ENCODE measurements around the gene CTAG1A. TPM values are rescaled to one million over a fixed set of nuclear protein-coding genes. Genes with fewer than 3 reads are reported as not detected.
"Not testable (repeated sequence)": the region's sequence is repeated elsewhere in the genome, so short reads cannot be mapped to it uniquely, and the experiment has no call there.

CTAG1A gene
- polyA plus RNA-seq, 1 donor from 2014 or later: not detected

DNA sequence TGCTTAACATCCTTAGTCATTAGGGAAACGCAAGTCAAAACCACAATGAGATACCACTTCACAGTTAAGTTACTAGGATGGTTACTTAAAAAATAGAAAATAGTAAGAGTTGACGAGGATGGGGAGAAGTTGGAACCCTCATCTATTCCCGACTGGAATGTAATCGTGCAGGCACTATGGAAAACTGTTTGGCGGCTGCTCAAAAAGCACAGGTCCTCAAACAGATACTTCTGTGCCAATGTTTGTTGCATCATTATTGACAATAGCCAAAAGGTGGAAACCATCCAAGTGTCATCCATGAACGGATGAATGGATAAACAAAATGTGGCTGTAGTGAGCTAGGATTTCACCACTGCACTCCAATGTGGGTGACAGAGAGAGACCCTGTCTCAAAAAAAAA is 22.4 kb downstream of the CTAG1A start (continued):
- no peak for TF ChIP-seq RAD21 (conservative IDR thresholded peaks at IDR 0.05)

DNA sequence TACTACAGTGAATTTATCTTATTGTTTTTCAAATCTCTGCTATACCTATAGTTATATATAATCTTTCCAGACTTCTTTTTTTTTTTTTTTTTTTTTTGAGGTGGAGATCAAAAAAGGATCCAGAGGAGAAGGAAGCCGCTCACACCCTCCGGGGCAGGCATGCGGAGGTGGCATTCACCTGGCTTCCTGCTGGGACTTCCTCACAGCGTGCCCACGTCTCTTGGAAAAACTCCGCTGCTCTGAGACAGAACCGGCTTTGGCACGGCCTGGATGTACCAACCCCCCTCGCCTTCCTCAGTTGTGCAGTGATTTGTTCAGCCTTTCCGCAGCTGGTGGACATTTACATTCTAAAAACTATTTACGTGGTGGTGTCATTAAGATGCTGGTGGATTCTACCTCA is 23.0 kb downstream of the CTAG1A start:
- not testable (repeated sequence) for H2AFZ ChIP-seq (ENCODE audit: low read depth, low read length); H3K4me2 ChIP-seq (ENCODE audit: low read length); H3K9me2 ChIP-seq (ENCODE audit: insufficient read depth, low read length); H3K9ac ChIP-seq (ENCODE audit: low read length); H3K27me3 ChIP-seq (ENCODE audit: insufficient read depth, low read depth, low read length); H4K20me1 ChIP-seq (ENCODE audit: insufficient read depth); H3K4me3 ChIP-seq (ENCODE audit: low read length); H3F3A ChIP-seq (ENCODE audit: insufficient read depth, low read length, poor library complexity, severe bottlenecking); H3K9me3 ChIP-seq (ENCODE audit: low read length); H3K79me2 ChIP-seq (replicated peaks; ENCODE audit: insufficient read depth, low read length); H3K27ac ChIP-seq (ENCODE audit: low read length); H3K36me3 ChIP-seq (ENCODE audit: insufficient read depth, low read length)

DNA sequence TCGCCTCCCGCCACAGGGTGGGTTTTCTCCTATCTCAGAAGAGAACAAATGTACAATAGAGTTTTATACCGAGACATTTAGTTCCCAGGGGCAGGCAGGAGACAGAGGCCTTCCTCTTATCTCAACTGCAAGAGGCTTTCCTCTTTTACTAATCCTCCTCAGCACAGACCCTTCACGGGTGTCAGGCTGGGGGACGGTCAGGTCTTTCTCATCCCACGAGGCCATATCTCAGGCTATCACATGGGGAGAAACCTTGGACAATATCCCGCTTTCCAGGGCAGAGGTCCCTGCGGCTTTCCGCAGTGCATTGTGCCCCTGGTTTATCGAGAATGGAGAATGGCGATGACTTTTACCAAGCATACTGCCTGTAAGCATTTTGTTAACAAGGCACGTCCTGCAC is 23.9 kb downstream of the CTAG1A start:
- not testable (repeated sequence) for H2AFZ ChIP-seq (ENCODE audit: low read depth, low read length); H3K9me3 ChIP-seq (ENCODE audit: low read length); H3K27ac ChIP-seq (ENCODE audit: low read length); H3F3A ChIP-seq (ENCODE audit: insufficient read depth, low read length, poor library complexity, severe bottlenecking); H3K27me3 ChIP-seq (ENCODE audit: insufficient read depth, low read depth, low read length); H3K4me2 ChIP-seq (ENCODE audit: low read length); H3K9me2 ChIP-seq (ENCODE audit: insufficient read depth, low read length); H3K79me2 ChIP-seq (replicated peaks; ENCODE audit: insufficient read depth, low read length); H3K36me3 ChIP-seq (ENCODE audit: insufficient read depth, low read length); H3K4me3 ChIP-seq (ENCODE audit: low read length); H4K20me1 ChIP-seq (ENCODE audit: insufficient read depth); H3K9ac ChIP-seq (ENCODE audit: low read length)

DNA sequence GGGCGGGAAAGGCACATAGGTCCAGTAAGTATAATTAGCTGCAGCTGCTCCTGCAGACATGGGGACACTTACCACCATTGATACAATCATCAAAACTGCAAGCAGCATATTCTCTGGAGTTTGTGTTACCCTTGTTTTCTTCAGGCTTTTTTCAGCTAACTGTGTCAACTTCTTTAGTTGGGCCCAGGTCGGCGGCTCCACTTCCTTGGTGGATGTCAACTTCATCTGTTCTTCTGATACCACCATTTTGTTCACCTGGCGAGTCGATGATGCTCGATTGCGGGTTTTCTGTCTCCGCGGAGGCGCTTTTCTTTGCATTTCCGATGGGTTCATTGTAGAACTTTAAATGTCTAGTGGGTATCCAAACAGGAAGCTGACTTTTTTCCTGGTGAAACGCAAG is 26.2 kb downstream of the CTAG1A start:
- not testable (repeated sequence) for H3K79me2 ChIP-seq (replicated peaks; ENCODE audit: insufficient read depth, low read length); H3K36me3 ChIP-seq (ENCODE audit: insufficient read depth, low read length); H3K27me3 ChIP-seq (ENCODE audit: insufficient read depth, low read depth, low read length); H2AFZ ChIP-seq (ENCODE audit: low read depth, low read length); H3F3A ChIP-seq (ENCODE audit: insufficient read depth, low read length, poor library complexity, severe bottlenecking); H4K20me1 ChIP-seq (ENCODE audit: insufficient read depth); H3K9me2 ChIP-seq (ENCODE audit: insufficient read depth, low read length); H3K27ac ChIP-seq (ENCODE audit: low read length); H3K9ac ChIP-seq (ENCODE audit: low read length); H3K4me3 ChIP-seq (ENCODE audit: low read length); H3K4me2 ChIP-seq (ENCODE audit: low read length); H3K9me3 ChIP-seq (ENCODE audit: low read length)

DNA sequence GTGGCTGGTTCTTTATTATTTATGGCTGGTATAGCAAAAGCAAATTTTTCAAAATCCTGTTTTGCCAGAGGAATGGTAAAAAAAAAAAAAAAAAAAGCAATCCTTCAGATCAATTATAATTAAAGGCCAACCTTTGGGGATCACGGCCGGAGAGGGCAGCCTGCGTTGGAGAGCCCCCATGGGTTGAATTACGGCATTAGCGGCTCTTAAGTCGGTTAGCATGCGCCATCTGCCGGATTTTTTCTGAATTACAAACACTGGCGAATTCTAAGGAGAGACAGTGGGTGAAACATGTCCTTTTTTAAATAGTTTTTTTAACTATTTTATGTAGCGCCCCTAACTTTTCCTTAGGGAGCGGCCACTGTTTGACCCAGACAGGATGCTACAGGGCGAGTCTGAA is 28.7 kb downstream of the CTAG1A start:
- not testable (repeated sequence) for H3K27me3 ChIP-seq (ENCODE audit: insufficient read depth, low read depth, low read length); H2AFZ ChIP-seq (ENCODE audit: low read depth, low read length); H3K36me3 ChIP-seq (ENCODE audit: insufficient read depth, low read length); H4K20me1 ChIP-seq (ENCODE audit: insufficient read depth); H3F3A ChIP-seq (ENCODE audit: insufficient read depth, low read length, poor library complexity, severe bottlenecking); H3K9ac ChIP-seq (ENCODE audit: low read length); H3K79me2 ChIP-seq (replicated peaks; ENCODE audit: insufficient read depth, low read length); H3K9me3 ChIP-seq (ENCODE audit: low read length); H3K9me2 ChIP-seq (ENCODE audit: insufficient read depth, low read length); H3K27ac ChIP-seq (ENCODE audit: low read length); H3K4me3 ChIP-seq (ENCODE audit: low read length); H3K4me2 ChIP-seq (ENCODE audit: low read length)

DNA sequence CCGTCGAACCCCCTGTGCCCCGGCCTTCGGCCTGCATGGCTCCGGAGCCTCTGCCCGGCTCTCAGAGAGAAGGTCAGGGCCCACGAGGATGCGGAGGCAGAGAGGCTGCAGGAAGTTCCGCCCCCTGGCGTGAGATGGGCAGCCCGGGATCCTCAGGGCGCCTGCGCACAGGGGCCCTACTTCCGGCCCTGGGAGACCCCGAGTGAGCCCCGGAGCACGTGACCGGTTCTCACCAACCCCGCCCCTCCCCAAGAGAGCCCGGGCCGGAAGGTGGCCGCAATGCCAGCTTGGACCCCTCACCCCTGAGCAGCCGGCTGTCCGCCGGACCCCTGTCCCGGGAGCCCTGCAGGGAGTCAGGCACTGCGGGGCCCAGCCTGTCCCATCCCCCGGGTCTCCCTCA is 34.2 kb downstream of the CTAG1A start, which contains the start of gene CTAG1B:
TSS of gene CTAG1B (minus strand) at position 101 of the 400 bp plus-strand sequence. CDS start at position 37, 64 bp downstream.
- H3K79me2 ChIP-seq (replicated peaks; ENCODE audit: insufficient read depth, low read length): not testable (repeated sequence)

DNA sequence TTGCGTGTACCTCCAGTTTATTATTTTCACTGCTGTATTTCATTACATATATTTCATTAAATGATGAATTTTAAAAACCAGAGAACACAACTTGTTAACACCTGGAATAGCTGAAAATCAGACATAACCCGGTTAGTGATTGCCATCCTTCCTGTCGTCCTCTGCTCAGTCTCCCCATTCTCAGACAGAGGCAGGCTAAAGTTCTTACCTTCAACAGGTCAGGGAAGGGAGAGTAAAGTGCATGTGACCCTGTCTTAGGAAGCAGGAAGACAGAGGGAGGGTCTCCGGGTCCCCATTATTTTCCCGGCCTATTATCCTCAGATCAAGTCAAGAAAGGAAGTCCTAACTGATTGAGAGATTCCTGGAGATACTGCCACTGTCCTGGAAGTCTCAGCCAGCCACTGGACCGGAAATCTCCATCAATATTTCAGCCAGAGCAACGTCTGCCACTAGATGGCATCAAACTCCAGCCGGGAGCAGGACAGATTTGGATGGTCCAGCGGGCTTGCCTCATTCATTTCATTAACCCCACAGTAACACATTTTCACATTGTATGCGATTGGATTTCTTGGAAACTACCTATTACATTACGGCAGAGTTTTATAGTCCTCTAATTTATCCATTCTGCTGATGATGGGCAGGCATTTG is 36.0 kb downstream of the CTAG1A start:
- H3K9ac ChIP-seq (ENCODE audit: low read length); H3F3A ChIP-seq (ENCODE audit: insufficient read depth, low read length, poor library complexity, severe bottlenecking); H3K4me2 ChIP-seq (ENCODE audit: low read length); H2AFZ ChIP-seq (ENCODE audit: low read depth, low read length); H3K27ac ChIP-seq (ENCODE audit: low read length); H3K9me3 ChIP-seq (ENCODE audit: low read length); H3K9me2 ChIP-seq (ENCODE audit: insufficient read depth, low read length); H3K27me3 ChIP-seq (ENCODE audit: insufficient read depth, low read depth, low read length); H3K4me3 ChIP-seq (ENCODE audit: low read length); H4K20me1 ChIP-seq (ENCODE audit: insufficient read depth); H3K79me2 ChIP-seq (replicated peaks; ENCODE audit: insufficient read depth, low read length); H3K36me3 ChIP-seq (ENCODE audit: insufficient read depth, low read length): not testable (repeated sequence)

More for the DNA sequence above, 34.2 kb downstream of the CTAG1A start, which contains the start of gene CTAG1B:
- not testable (repeated sequence) for H4K20me1 ChIP-seq (ENCODE audit: insufficient read depth); H3K9ac ChIP-seq (ENCODE audit: low read length); H3F3A ChIP-seq (ENCODE audit: insufficient read depth, low read length, poor library complexity, severe bottlenecking); H3K27ac ChIP-seq (ENCODE audit: low read length); H3K4me2 ChIP-seq (ENCODE audit: low read length); H3K36me3 ChIP-seq (ENCODE audit: insufficient read depth, low read length); H3K9me2 ChIP-seq (ENCODE audit: insufficient read depth, low read length); H3K4me3 ChIP-seq (ENCODE audit: low read length); H3K9me3 ChIP-seq (ENCODE audit: low read length); H2AFZ ChIP-seq (ENCODE audit: low read depth, low read length); H3K27me3 ChIP-seq (ENCODE audit: insufficient read depth, low read depth, low read length)

DNA sequence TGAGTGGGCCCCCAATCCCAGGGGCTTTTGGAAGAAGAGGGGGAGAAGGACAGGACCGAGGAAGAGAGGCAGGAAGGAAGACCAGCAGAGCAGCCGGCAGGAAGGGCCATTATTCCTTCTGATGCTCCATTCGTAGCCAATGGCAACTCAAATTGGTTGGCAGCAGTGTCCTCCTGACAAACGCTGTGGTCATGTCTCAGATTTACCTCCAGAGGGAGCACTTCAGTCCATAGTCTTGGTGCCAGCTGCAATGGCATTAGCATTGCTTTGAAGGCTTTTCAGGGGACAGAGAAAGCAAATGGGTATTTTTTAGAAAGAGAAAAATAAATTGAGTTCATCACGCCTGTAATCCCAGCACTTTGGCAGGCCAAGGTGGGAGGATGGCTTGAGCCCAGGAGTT is 44.0 kb downstream of the CTAG1A start:
- not testable (repeated sequence) for H3K9ac ChIP-seq (ENCODE audit: low read length); H3K4me3 ChIP-seq (ENCODE audit: low read length); H3K79me2 ChIP-seq (replicated peaks; ENCODE audit: insufficient read depth, low read length); H3K27ac ChIP-seq (ENCODE audit: low read length); H3K9me2 ChIP-seq (ENCODE audit: insufficient read depth, low read length); H3K27me3 ChIP-seq (ENCODE audit: insufficient read depth, low read depth, low read length); H4K20me1 ChIP-seq (ENCODE audit: insufficient read depth); H3K9me3 ChIP-seq (ENCODE audit: low read length); H3K4me2 ChIP-seq (ENCODE audit: low read length); H3F3A ChIP-seq (ENCODE audit: insufficient read depth, low read length, poor library complexity, severe bottlenecking); H2AFZ ChIP-seq (ENCODE audit: low read depth, low read length); H3K36me3 ChIP-seq (ENCODE audit: insufficient read depth, low read length)

DNA sequence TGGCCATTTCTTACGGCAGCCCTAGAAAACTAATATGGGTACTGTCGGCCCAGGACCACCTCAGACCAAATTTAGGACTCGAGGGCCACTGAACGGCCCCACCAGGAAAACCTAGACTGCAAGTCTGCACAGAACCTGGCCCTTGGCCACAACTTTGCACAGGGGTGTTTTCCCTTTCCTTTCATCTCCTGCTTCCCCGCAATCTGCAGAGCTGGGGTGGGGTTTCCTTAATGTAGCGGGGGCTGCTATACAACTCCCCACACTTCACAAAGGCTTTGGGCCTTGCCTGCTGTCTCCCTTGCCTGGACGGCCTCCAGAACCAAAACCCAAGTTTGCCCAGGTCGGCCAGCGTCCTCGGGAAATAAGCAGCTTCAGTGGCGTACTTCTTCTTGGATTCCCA is 46.0 kb downstream of the CTAG1A start:
- not testable (repeated sequence) for H2AFZ ChIP-seq (ENCODE audit: low read depth, low read length); H3K4me2 ChIP-seq (ENCODE audit: low read length); H4K20me1 ChIP-seq (ENCODE audit: insufficient read depth); H3K36me3 ChIP-seq (ENCODE audit: insufficient read depth, low read length); H3F3A ChIP-seq (ENCODE audit: insufficient read depth, low read length, poor library complexity, severe bottlenecking); H3K79me2 ChIP-seq (replicated peaks; ENCODE audit: insufficient read depth, low read length); H3K9ac ChIP-seq (ENCODE audit: low read length); H3K4me3 ChIP-seq (ENCODE audit: low read length); H3K9me3 ChIP-seq (ENCODE audit: low read length); H3K27me3 ChIP-seq (ENCODE audit: insufficient read depth, low read depth, low read length); H3K9me2 ChIP-seq (ENCODE audit: insufficient read depth, low read length); H3K27ac ChIP-seq (ENCODE audit: low read length)
